H1 (cell line): ENCODE results near the gene OR2B3. TPM values are rescaled to one million over a fixed set of nuclear protein-coding genes. Genes with fewer than 3 reads are reported as not detected.

Source experiments
- CTCF ChIA-PET: fragments of 300-600 bp; sonication (Branson Sonifier 250); formaldehyde crosslinking; loops from one replicate; lab custom pipeline; 2021; ENCODE audit not compliant: partially characterized antibody; lab: Charles Lee
- POLR2A ChIA-PET: fragments of 300-600 bp; sonication (Branson Sonifier 250); formaldehyde crosslinking; loops from one replicate; lab custom pipeline; 2021; ENCODE audit warnings: inconsistent platforms; ENCODE audit not compliant: partially characterized antibody; lab: Charles Lee
- DNase-seq, 2 experiments: peaks; one replicate each; pipeline versions ENCODE4 v3.0.0 to v3.0.0-alpha.2; 2010 to 2022; ENCODE audit warnings: low spot score in 2 of 2, low read depth in 1 of 2, mixed read lengths in 1 of 2
- FAIRE-seq: peaks from 2 replicates; lab custom pipeline; 2011; peaks lifted over from hg19 to GRCh38; lab: Jason Lieb, UNC
- H2AFZ ChIP-seq: 2 replicates; pipeline ENCODE4 v1.8.1; 2012; ENCODE audit warnings: low read length, inconsistent platforms
- H2AK5ac ChIP-seq: 2 replicates; pipeline ENCODE4 v1.6.1; 2013; ENCODE audit warnings: low read depth, low read length
- H2BK120ac ChIP-seq: replicated peaks from 2 replicates; pipeline ENCODE3; 2013; ENCODE audit warnings: low read depth, low read length, inconsistent platforms
- H2BK12ac ChIP-seq: 2 replicates; pipeline ENCODE4 v1.6.1; 2013; ENCODE audit warnings: low read depth, low read length
- H2BK15ac ChIP-seq: 2 replicates; pipeline ENCODE4 v1.6.1; 2013; ENCODE audit warnings: low read length
- H2BK20ac ChIP-seq: 2 replicates; pipeline ENCODE4 v1.6.1; 2013; ENCODE audit warnings: low read length
- H2BK5ac ChIP-seq: 2 replicates; pipeline ENCODE4 v1.6.1; 2013; ENCODE audit warnings: low read depth, low read length
- H3K14ac ChIP-seq: 2 replicates; pipeline ENCODE4 v1.6.1; 2013; ENCODE audit warnings: inconsistent platforms; ENCODE audit not compliant: insufficient read length
- H3K18ac ChIP-seq: 2 replicates; pipeline ENCODE4 v1.6.1; 2013; ENCODE audit warnings: low read length; ENCODE audit errors: extremely low read depth
- H3K23ac ChIP-seq: 2 replicates; pipeline ENCODE4 v1.6.1; 2013; ENCODE audit warnings: inconsistent platforms; ENCODE audit not compliant: insufficient read length
- H3K23me2 ChIP-seq: 2 replicates; pipeline ENCODE4 v1.6.1; 2013; ENCODE audit warnings: low read depth, low read length
- H3K27ac ChIP-seq: 2 replicates; pipeline ENCODE4 v1.6.1; 2011; ENCODE audit warnings: low read depth, low read length, inconsistent platforms
- H3K27me3 ChIP-seq, 4 experiments: replicated peaks in 1 of 4; 1 replicate in 1 of 4; 2 replicates in 3 of 4; pipeline versions ENCODE4 v1.6.1 to v1.8.1; 2011 to 2013; ENCODE audit warnings: low read length in 3 of 4, mild to moderate bottlenecking in 3 of 4, inconsistent platforms in 2 of 4, mixed read lengths in 2 of 4, moderate library complexity in 1 of 4; ENCODE audit not compliant: control insufficient read depth in 3 of 4, insufficient read depth in 3 of 4; ENCODE audit errors: extremely low read depth in 1 of 4
- H3K36me3 ChIP-seq, 4 experiments: 2 replicates each; pipeline versions ENCODE4 v1.6.1 to v1.8.1; 2011 to 2013; ENCODE audit warnings: mild to moderate bottlenecking in 4 of 4, low read length in 3 of 4, moderate library complexity in 2 of 4, control low read depth in 1 of 4, inconsistent platforms in 1 of 4; ENCODE audit not compliant: insufficient read depth in 4 of 4, control insufficient read depth in 2 of 4
- H3K4ac ChIP-seq: replicated peaks from 2 replicates; pipeline ENCODE3; 2013; ENCODE audit warnings: low read length, low read depth, mixed read lengths, inconsistent platforms; ENCODE audit not compliant: insufficient read length
- H3K4me1 ChIP-seq, 4 experiments: replicated peaks in 1 of 4; 1 replicate in 1 of 4; 2 replicates in 3 of 4; pipeline versions ENCODE4 v1.6.1 to v1.8.1; 2011 to 2013; ENCODE audit warnings: low read length in 3 of 4, inconsistent platforms in 2 of 4, mixed read lengths in 1 of 4; ENCODE audit not compliant: insufficient read depth in 4 of 4, control insufficient read depth in 3 of 4
- H3K4me2 ChIP-seq, 2 experiments: 2 replicates each; pipeline versions ENCODE4 v1.6.1 to v1.8.1; 2011 to 2013; ENCODE audit warnings: low read depth in 2 of 2, low read length in 2 of 2, control low read depth in 1 of 2, inconsistent platforms in 1 of 2, mild to moderate bottlenecking in 1 of 2; ENCODE audit not compliant: insufficient read depth in 1 of 2
- H3K4me3 ChIP-seq, 4 experiments: fragments of 200-600, 300-600 bp in 1 of 4; sonication (generic), shearing (Covaris generic), sonication (Bioruptor Twin) in 1 of 4; 2 replicates each; pipeline versions ENCODE4 v1.5.1 to v1.8.1; 2011 to 2016; ENCODE audit warnings: low read length in 4 of 4, low read depth in 3 of 4, control low read depth in 2 of 4, inconsistent platforms in 2 of 4, mild to moderate bottlenecking in 2 of 4, mixed read lengths in 1 of 4, moderate library complexity in 1 of 4; ENCODE audit not compliant: insufficient read depth in 2 of 4; ENCODE audit errors: extremely low read depth in 1 of 4
- H3K56ac ChIP-seq: replicated peaks from 2 replicates; pipeline ENCODE3; 2013; ENCODE audit warnings: low read depth, mild to moderate bottlenecking, mixed read lengths, low read length, inconsistent platforms; ENCODE audit not compliant: insufficient read length
- H3K79me1 ChIP-seq: 2 replicates; pipeline ENCODE4 v1.6.1; 2013; ENCODE audit warnings: low read depth, low read length, control low read depth
- H3K79me2 ChIP-seq, 2 experiments: 2 replicates each; pipeline versions ENCODE4 v1.6.1 to v1.8.1; 2012 to 2013; ENCODE audit warnings: low read length in 2 of 2, mild to moderate bottlenecking in 2 of 2, inconsistent platforms in 1 of 2; ENCODE audit not compliant: insufficient read depth in 2 of 2, control insufficient read depth in 1 of 2
- H3K9ac ChIP-seq, 4 experiments: replicated peaks in 1 of 4; 1 replicate in 1 of 4; 2 replicates in 3 of 4; pipeline versions ENCODE4 v1.6.1 to v1.8.1; 2011 to 2013; ENCODE audit warnings: low read depth in 3 of 4, low read length in 3 of 4, control low read depth in 2 of 4, mild to moderate bottlenecking in 2 of 4, moderate library complexity in 2 of 4, inconsistent platforms in 1 of 4; ENCODE audit errors: extremely low read depth in 1 of 4
- H3K9me3 ChIP-seq, 2 experiments: 2 replicates each; pipeline versions ENCODE4 v1.6.1 to v1.8.1; 2012 to 2013; ENCODE audit warnings: mild to moderate bottlenecking in 2 of 2, moderate library complexity in 2 of 2, control low read depth in 1 of 2, inconsistent platforms in 1 of 2, low read depth in 1 of 2, low read length in 1 of 2, mixed read lengths in 1 of 2; ENCODE audit not compliant: insufficient read depth in 2 of 2
- H4K20me1 ChIP-seq, 2 experiments: replicated peaks in 1 of 2; 2 replicates each; pipeline versions ENCODE3 to v1.8.1; 2011 to 2013; ENCODE audit warnings: inconsistent platforms in 2 of 2, low read length in 2 of 2, mild to moderate bottlenecking in 1 of 2; ENCODE audit not compliant: insufficient read depth in 2 of 2, control insufficient read depth in 1 of 2
- H4K5ac ChIP-seq: 2 replicates; pipeline ENCODE4 v1.6.1; 2013; ENCODE audit warnings: low read length, low read depth, mixed read lengths, inconsistent platforms; ENCODE audit not compliant: insufficient read length
- H4K8ac ChIP-seq: 2 replicates; pipeline ENCODE4 v1.8.0; 2013; ENCODE audit warnings: mild to moderate bottlenecking, moderate library complexity, low read length, inconsistent platforms; ENCODE audit not compliant: insufficient read depth; ENCODE audit errors: extremely low read depth
- H4K91ac ChIP-seq: replicated peaks from 2 replicates; pipeline ENCODE3; 2013; ENCODE audit warnings: low read length, mixed read lengths, inconsistent platforms; ENCODE audit not compliant: insufficient read length
- POLR2AphosphoS5 ChIP-seq: IDR thresholded peaks from 2 replicates; pipeline ENCODE4 v1.6.1; 2011; ENCODE audit warnings: low read depth, low read length
- SP1 ChIP-seq: IDR thresholded peaks from 2 replicates; pipeline ENCODE4 v1.6.1; 2011; ENCODE audit warnings: low read depth, low read length
- WGBS, 2 experiments: shearing (Covaris generic) in 1 of 2; methylation state at CpG; one replicate each; pipeline versions ENCODE4 v1.1.6 to v1.1.7; 2013 to 2015; ENCODE audit warnings: low lambda C conversion rate in 2 of 2, mixed read lengths in 2 of 2, inconsistent platforms in 1 of 2, low coverage in 1 of 2, missing lambda C conversion rate in 1 of 2; ENCODE audit not compliant: insufficient replicate concordance in 2 of 2, insufficient coverage in 1 of 2, insufficient read length in 1 of 2; ENCODE audit errors: extremely low coverage in 1 of 2, missing lambda C conversion rate in 1 of 2; 5-methylcytosine and 5-hydroxymethylcytosine counted together
- polyA plus RNA-seq, 7 experiments: library from polyadenylated mRNA; depleted of rRNA in 3 of 7; stranded (reverse) in 5 of 7; unstranded in 2 of 7; fragments of >200 nt in 5 of 7; fragments of 200-250 nt in 2 of 7; gene quantifications; 1 replicate in 5 of 7; 2 replicates in 1 of 7; 4 replicates in 1 of 7; pipeline versions ENCODE4 v1.2.1 to v1.2.3, GENCODE V29; 2011 to 2013; ENCODE audit warnings: missing spikeins in 2 of 7, mixed read lengths in 2 of 7
- total RNA-seq: library from RNA; stranded (reverse); fragmentation: NEBNext Ultra II Directional; extraction: Animal tissue kit (Norgen Biotek cat#: 25700); gene quantifications from 2 replicates; pipeline ENCODE4 v1.2.1, GENCODE V29; 2021

OR2B3 gene
- total and polyA plus RNA-seq, 2 of the 8 experiments (the other 6 are each of a cell fraction or from before 2014, with no cell fraction given) = not detected

GRCh38 chr6:29079203-29079602 lies 7.9 kb downstream of the OR2B3 start:
- H3K14ac ChIP-seq = no peak overlapping the region
- H3K23me2 ChIP-seq = no peaks in the 10 kb centered on the region
- H2BK120ac ChIP-seq = no peak overlapping the region
- H2BK20ac ChIP-seq = no peak overlapping the region
- no peaks in the 10 kb centered on the region for H3K27me3 ChIP-seq
- H3K9me3 ChIP-seq = no peaks in the 10 kb centered on the region
- no peak overlapping the region for H3K18ac ChIP-seq
- H2BK5ac ChIP-seq = no peak overlapping the region
- H3K4ac ChIP-seq = no peak overlapping the region
- no peaks in the 10 kb centered on the region for H3K79me2 ChIP-seq
- no peak for FAIRE-seq
- H2BK12ac ChIP-seq = no peak overlapping the region
- no peak overlapping the region for H3K9ac ChIP-seq
- no peak overlapping the region for H4K5ac ChIP-seq
- no peak overlapping the region for H2AK5ac ChIP-seq
- TF ChIP-seq SP1 = no peak
- TF ChIP-seq POLR2AphosphoS5 = no peak
- H2AFZ ChIP-seq = no peak overlapping the region
- POLR2A ChIA-PET = no interaction called here
- H2BK15ac ChIP-seq = no peak overlapping the region
- H4K91ac ChIP-seq = no peak overlapping the region
- DNase-seq = no peak
- H3K27ac ChIP-seq = no peak overlapping the region
- no peak overlapping the region for H3K4me2 ChIP-seq
- H3K79me1 ChIP-seq = no peaks in the 10 kb centered on the region
- H3K4me3 ChIP-seq = no peak overlapping the region
- no peaks in the 10 kb centered on the region for H3K4me1 ChIP-seq
- no peak overlapping the region for H3K23ac ChIP-seq
- H4K8ac ChIP-seq = no peak overlapping the region
- no peak overlapping the region for H3K56ac ChIP-seq
- CTCF ChIA-PET = no interaction called here
- no peaks in the 10 kb centered on the region for H3K36me3 ChIP-seq
- 88% methylated on average over 1 of the region's 1 CpG; no CpG with 5 or more reads in 1 of the 2 experiments for WGBS, 2 experiments
- H4K20me1 ChIP-seq = no peaks in the 10 kb centered on the region
